H1 (cell line): ENCODE data around the gene ACOT7. TPM values are rescaled to one million over a fixed set of nuclear protein-coding genes. Genes with fewer than 3 reads are reported as not detected.

Experiments used
- CTCF ChIA-PET: fragments of 300-600 bp; sonication (Branson Sonifier 250); formaldehyde crosslinking; loops from one replicate; lab custom pipeline; 2021; ENCODE audit not compliant: partially characterized antibody; lab: Charles Lee
- POLR2A ChIA-PET: fragments of 300-600 bp; sonication (Branson Sonifier 250); formaldehyde crosslinking; loops from one replicate; lab custom pipeline; 2021; ENCODE audit warnings: inconsistent platforms; ENCODE audit not compliant: partially characterized antibody; lab: Charles Lee
- DNase-seq, 2 experiments: peaks; one replicate each; pipeline versions ENCODE4 v3.0.0 to v3.0.0-alpha.2; 2010 to 2022; ENCODE audit warnings: low spot score in 2 of 2, low read depth in 1 of 2, mixed read lengths in 1 of 2
- FAIRE-seq: peaks from 2 replicates; lab custom pipeline; 2011; peaks lifted over from hg19 to GRCh38; lab: Jason Lieb, UNC
- H2AFZ ChIP-seq: 2 replicates; pipeline ENCODE4 v1.8.1; 2012; ENCODE audit warnings: low read length, inconsistent platforms
- H2AK5ac ChIP-seq: 2 replicates; pipeline ENCODE4 v1.6.1; 2013; ENCODE audit warnings: low read depth, low read length
- H2BK120ac ChIP-seq: replicated peaks from 2 replicates; pipeline ENCODE3; 2013; ENCODE audit warnings: low read depth, low read length, inconsistent platforms
- H2BK12ac ChIP-seq: 2 replicates; pipeline ENCODE4 v1.6.1; 2013; ENCODE audit warnings: low read depth, low read length
- H2BK15ac ChIP-seq: 2 replicates; pipeline ENCODE4 v1.6.1; 2013; ENCODE audit warnings: low read length
- H2BK20ac ChIP-seq: 2 replicates; pipeline ENCODE4 v1.6.1; 2013; ENCODE audit warnings: low read length
- H2BK5ac ChIP-seq: 2 replicates; pipeline ENCODE4 v1.6.1; 2013; ENCODE audit warnings: low read depth, low read length
- H3K14ac ChIP-seq: 2 replicates; pipeline ENCODE4 v1.6.1; 2013; ENCODE audit warnings: inconsistent platforms; ENCODE audit not compliant: insufficient read length
- H3K18ac ChIP-seq: 2 replicates; pipeline ENCODE4 v1.6.1; 2013; ENCODE audit warnings: low read length; ENCODE audit errors: extremely low read depth
- H3K23ac ChIP-seq: 2 replicates; pipeline ENCODE4 v1.6.1; 2013; ENCODE audit warnings: inconsistent platforms; ENCODE audit not compliant: insufficient read length
- H3K23me2 ChIP-seq: 2 replicates; pipeline ENCODE4 v1.6.1; 2013; ENCODE audit warnings: low read depth, low read length
- H3K27ac ChIP-seq: 2 replicates; pipeline ENCODE4 v1.6.1; 2011; ENCODE audit warnings: low read depth, low read length, inconsistent platforms
- H3K27me3 ChIP-seq, 4 experiments: replicated peaks in 1 of 4; 1 replicate in 1 of 4; 2 replicates in 3 of 4; pipeline versions ENCODE4 v1.6.1 to v1.8.1; 2011 to 2013; ENCODE audit warnings: low read length in 3 of 4, mild to moderate bottlenecking in 3 of 4, inconsistent platforms in 2 of 4, mixed read lengths in 2 of 4, moderate library complexity in 1 of 4; ENCODE audit not compliant: control insufficient read depth in 3 of 4, insufficient read depth in 3 of 4; ENCODE audit errors: extremely low read depth in 1 of 4
- H3K36me3 ChIP-seq, 4 experiments: 2 replicates each; pipeline versions ENCODE4 v1.6.1 to v1.8.1; 2011 to 2013; ENCODE audit warnings: mild to moderate bottlenecking in 4 of 4, low read length in 3 of 4, moderate library complexity in 2 of 4, control low read depth in 1 of 4, inconsistent platforms in 1 of 4; ENCODE audit not compliant: insufficient read depth in 4 of 4, control insufficient read depth in 2 of 4
- H3K4ac ChIP-seq: replicated peaks from 2 replicates; pipeline ENCODE3; 2013; ENCODE audit warnings: low read length, low read depth, mixed read lengths, inconsistent platforms; ENCODE audit not compliant: insufficient read length
- H3K4me1 ChIP-seq, 4 experiments: replicated peaks in 1 of 4; 1 replicate in 1 of 4; 2 replicates in 3 of 4; pipeline versions ENCODE4 v1.6.1 to v1.8.1; 2011 to 2013; ENCODE audit warnings: low read length in 3 of 4, inconsistent platforms in 2 of 4, mixed read lengths in 1 of 4; ENCODE audit not compliant: insufficient read depth in 4 of 4, control insufficient read depth in 3 of 4
- H3K4me2 ChIP-seq, 2 experiments: 2 replicates each; pipeline versions ENCODE4 v1.6.1 to v1.8.1; 2011 to 2013; ENCODE audit warnings: low read depth in 2 of 2, low read length in 2 of 2, control low read depth in 1 of 2, inconsistent platforms in 1 of 2, mild to moderate bottlenecking in 1 of 2; ENCODE audit not compliant: insufficient read depth in 1 of 2
- H3K4me3 ChIP-seq, 4 experiments: fragments of 200-600, 300-600 bp in 1 of 4; sonication (generic), shearing (Covaris generic), sonication (Bioruptor Twin) in 1 of 4; 2 replicates each; pipeline versions ENCODE4 v1.5.1 to v1.8.1; 2011 to 2016; ENCODE audit warnings: low read length in 4 of 4, low read depth in 3 of 4, control low read depth in 2 of 4, inconsistent platforms in 2 of 4, mild to moderate bottlenecking in 2 of 4, mixed read lengths in 1 of 4, moderate library complexity in 1 of 4; ENCODE audit not compliant: insufficient read depth in 2 of 4; ENCODE audit errors: extremely low read depth in 1 of 4
- H3K56ac ChIP-seq: replicated peaks from 2 replicates; pipeline ENCODE3; 2013; ENCODE audit warnings: low read depth, mild to moderate bottlenecking, mixed read lengths, low read length, inconsistent platforms; ENCODE audit not compliant: insufficient read length
- H3K79me1 ChIP-seq: 2 replicates; pipeline ENCODE4 v1.6.1; 2013; ENCODE audit warnings: low read depth, low read length, control low read depth
- H3K79me2 ChIP-seq, 2 experiments: 2 replicates each; pipeline versions ENCODE4 v1.6.1 to v1.8.1; 2012 to 2013; ENCODE audit warnings: low read length in 2 of 2, mild to moderate bottlenecking in 2 of 2, inconsistent platforms in 1 of 2; ENCODE audit not compliant: insufficient read depth in 2 of 2, control insufficient read depth in 1 of 2
- H3K9ac ChIP-seq, 4 experiments: replicated peaks in 1 of 4; 1 replicate in 1 of 4; 2 replicates in 3 of 4; pipeline versions ENCODE4 v1.6.1 to v1.8.1; 2011 to 2013; ENCODE audit warnings: low read depth in 3 of 4, low read length in 3 of 4, control low read depth in 2 of 4, mild to moderate bottlenecking in 2 of 4, moderate library complexity in 2 of 4, inconsistent platforms in 1 of 4; ENCODE audit errors: extremely low read depth in 1 of 4
- H3K9me3 ChIP-seq, 2 experiments: 2 replicates each; pipeline versions ENCODE4 v1.6.1 to v1.8.1; 2012 to 2013; ENCODE audit warnings: mild to moderate bottlenecking in 2 of 2, moderate library complexity in 2 of 2, control low read depth in 1 of 2, inconsistent platforms in 1 of 2, low read depth in 1 of 2, low read length in 1 of 2, mixed read lengths in 1 of 2; ENCODE audit not compliant: insufficient read depth in 2 of 2
- H4K20me1 ChIP-seq, 2 experiments: replicated peaks in 1 of 2; 2 replicates each; pipeline versions ENCODE3 to v1.8.1; 2011 to 2013; ENCODE audit warnings: inconsistent platforms in 2 of 2, low read length in 2 of 2, mild to moderate bottlenecking in 1 of 2; ENCODE audit not compliant: insufficient read depth in 2 of 2, control insufficient read depth in 1 of 2
- H4K5ac ChIP-seq: 2 replicates; pipeline ENCODE4 v1.6.1; 2013; ENCODE audit warnings: low read length, low read depth, mixed read lengths, inconsistent platforms; ENCODE audit not compliant: insufficient read length
- H4K8ac ChIP-seq: 2 replicates; pipeline ENCODE4 v1.8.0; 2013; ENCODE audit warnings: mild to moderate bottlenecking, moderate library complexity, low read length, inconsistent platforms; ENCODE audit not compliant: insufficient read depth; ENCODE audit errors: extremely low read depth
- H4K91ac ChIP-seq: replicated peaks from 2 replicates; pipeline ENCODE3; 2013; ENCODE audit warnings: low read length, mixed read lengths, inconsistent platforms; ENCODE audit not compliant: insufficient read length
- CHD1 ChIP-seq: IDR thresholded peaks from 2 replicates; pipeline ENCODE4 v1.6.1; 2012; ENCODE audit warnings: low read depth, low read length, improper control_type of control experiment
- EGR1 ChIP-seq: IDR thresholded peaks from 2 replicates; pipeline ENCODE4 v1.6.1; 2011; ENCODE audit warnings: low read depth, low read length, borderline replicate concordance
- NRF1 ChIP-seq: IDR thresholded peaks from 2 replicates; pipeline ENCODE4 v1.6.1; 2011; ENCODE audit warnings: mild to moderate bottlenecking, low read depth, low read length, improper control_type of control experiment
- WGBS, 2 experiments: shearing (Covaris generic) in 1 of 2; methylation state at CpG; one replicate each; pipeline versions ENCODE4 v1.1.6 to v1.1.7; 2013 to 2015; ENCODE audit warnings: low lambda C conversion rate in 2 of 2, mixed read lengths in 2 of 2, inconsistent platforms in 1 of 2, low coverage in 1 of 2, missing lambda C conversion rate in 1 of 2; ENCODE audit not compliant: insufficient replicate concordance in 2 of 2, insufficient coverage in 1 of 2, insufficient read length in 1 of 2; ENCODE audit errors: extremely low coverage in 1 of 2, missing lambda C conversion rate in 1 of 2; 5-methylcytosine and 5-hydroxymethylcytosine counted together
- polyA plus RNA-seq, 7 experiments: library from polyadenylated mRNA; depleted of rRNA in 3 of 7; stranded (reverse) in 5 of 7; unstranded in 2 of 7; fragments of >200 nt in 5 of 7; fragments of 200-250 nt in 2 of 7; gene quantifications; 1 replicate in 5 of 7; 2 replicates in 1 of 7; 4 replicates in 1 of 7; pipeline versions ENCODE4 v1.2.1 to v1.2.3, GENCODE V29; 2011 to 2013; ENCODE audit warnings: missing spikeins in 2 of 7, mixed read lengths in 2 of 7
- total RNA-seq: library from RNA; stranded (reverse); fragmentation: NEBNext Ultra II Directional; extraction: Animal tissue kit (Norgen Biotek cat#: 25700); gene quantifications from 2 replicates; pipeline ENCODE4 v1.2.1, GENCODE V29; 2021

Gene ACOT7
- total and polyA plus RNA-seq, 2 of the 8 experiments (the other 6 are each of a cell fraction or from before 2014, with no cell fraction given), result 151 to 214 TPM

- POLR2A ChIA-PET, result no interaction called here
- peaks cover 6 to 8% of the 10 kb centered on the region in 2 experiments for H4K20me1 ChIP-seq
- CTCF ChIA-PET, result interaction anchor here (0.9 to 10.6 kb wide), 11 partner anchors 9 to 181 kb away, joined by 3 to 122 read pairs (median 8); no protein-coding TSS in a partner anchor
- no peaks in the 10 kb centered on the region for H3K23me2 ChIP-seq
- H4K8ac ChIP-seq, result no peak overlapping the region
- H3K4me2 ChIP-seq, result no peak overlapping the region
- H2BK12ac ChIP-seq, result no peak overlapping the region
- FAIRE-seq (no peak), DNase-seq (no peak)
- H2BK5ac ChIP-seq, result no peak overlapping the region; the same call in 1 of the 2 replicates
- no peak overlapping the region for H2AFZ ChIP-seq
- H4K91ac ChIP-seq, result no peak overlapping the region
- H3K9me3 ChIP-seq, result no peaks in the 10 kb centered on the region
- H3K9ac ChIP-seq, result no peak overlapping the region
- H3K14ac ChIP-seq, result no peak overlapping the region
- no peak overlapping the region for H3K23ac ChIP-seq
- no peaks in the 10 kb centered on the region for H3K27me3 ChIP-seq
- H3K4me3 ChIP-seq, result no peak overlapping the region
- no peaks in the 10 kb centered on the region for H3K79me2 ChIP-seq
- TF ChIP-seq NRF1 (no peak), EGR1 (no peak), CHD1 (no peak)
- H2BK20ac ChIP-seq, result no peak overlapping the region
- no peaks in the 10 kb centered on the region for H3K79me1 ChIP-seq
- 92% methylated on average over 17 of the region's 17 CpGs; no CpG with 5 or more reads in 1 of the 2 experiments for WGBS, 2 experiments
- H3K36me3 ChIP-seq, result no peaks in the 10 kb centered on the region; a peak in 1 of 8 replicates
- no peaks in the 10 kb centered on the region; a peak in 1 of 7 replicates for H3K4me1 ChIP-seq
- no peak overlapping the region for H2AK5ac ChIP-seq
- no peak overlapping the region for H3K27ac ChIP-seq
- no peak overlapping the region for H3K56ac ChIP-seq
- H2BK15ac ChIP-seq, result no peak overlapping the region
- no peak overlapping the region for H4K5ac ChIP-seq
- no peak overlapping the region for H3K18ac ChIP-seq
- H2BK120ac ChIP-seq, result no peak overlapping the region
- H3K4ac ChIP-seq, result no peak overlapping the region
These were observed 110.8 kb downstream of the ACOT7 start for GRCh38 chr1:6282577-6283270.
